A204.1 (cell line): ENCODE measurements around the gene PURB.
"Not testable (repeated sequence)": the region's sequence is repeated elsewhere in the genome, so short reads cannot be mapped to it uniquely, and the experiment has no call there.

Source experiments
- FAIRE-seq: peaks from 2 replicates; lab custom pipeline; 2012; peaks lifted over from hg19 to GRCh38; lab: Jason Lieb, UNC

Gene PURB

GRCh38 chr7:44885394-44886317 is at the start of gene PURB:
TSS of gene PURB (minus strand) at chr7:44885530. CDS start at chr7:44885348, 182 bp downstream.
- FAIRE-seq: no peak

GRCh38 chr7:44935016-44935415 is 49.7 kb upstream of the PURB start:
- no peak for FAIRE-seq

DNA sequence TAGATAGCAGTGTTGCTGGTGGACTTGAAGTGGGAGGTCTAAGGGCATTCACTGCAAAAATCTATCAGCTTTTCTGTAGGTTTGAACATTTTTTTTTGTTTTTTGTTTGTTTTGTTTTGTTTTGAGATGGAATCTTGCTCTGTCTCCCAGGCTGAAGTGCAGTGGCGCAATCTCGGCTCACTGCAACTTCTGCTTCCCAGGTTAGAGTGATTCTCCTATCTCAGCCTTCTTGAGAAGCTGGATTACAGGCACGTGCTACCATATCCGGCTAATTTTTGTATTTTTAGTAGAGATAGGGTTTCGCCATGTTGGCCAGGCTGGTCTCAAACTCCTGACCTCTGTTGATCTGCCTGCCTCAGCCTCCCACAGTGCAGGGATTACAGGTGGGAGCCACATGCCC is 49.2 kb upstream of the PURB start:
- FAIRE-seq: not testable (repeated sequence)

DNA sequence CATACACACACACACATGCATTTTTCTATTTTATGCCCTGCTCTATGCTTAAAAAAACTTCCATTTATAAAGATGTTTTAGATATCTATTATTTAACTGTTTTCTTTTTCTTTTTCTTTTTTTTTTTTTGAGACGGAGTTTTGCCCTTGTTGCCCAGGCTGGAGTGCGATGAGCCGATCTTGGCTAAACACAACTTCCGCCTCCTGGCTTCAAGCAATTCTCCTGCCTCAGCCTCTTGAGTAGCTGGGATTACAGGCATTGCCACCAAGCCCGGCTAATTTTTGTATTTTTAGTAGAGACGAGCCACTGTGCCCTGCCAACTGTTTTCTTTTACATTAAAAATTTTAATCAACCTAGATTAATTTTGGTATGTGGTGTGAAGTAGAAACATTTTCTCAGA is 45.6 kb upstream of the PURB start:
- FAIRE-seq: no peak

DNA sequence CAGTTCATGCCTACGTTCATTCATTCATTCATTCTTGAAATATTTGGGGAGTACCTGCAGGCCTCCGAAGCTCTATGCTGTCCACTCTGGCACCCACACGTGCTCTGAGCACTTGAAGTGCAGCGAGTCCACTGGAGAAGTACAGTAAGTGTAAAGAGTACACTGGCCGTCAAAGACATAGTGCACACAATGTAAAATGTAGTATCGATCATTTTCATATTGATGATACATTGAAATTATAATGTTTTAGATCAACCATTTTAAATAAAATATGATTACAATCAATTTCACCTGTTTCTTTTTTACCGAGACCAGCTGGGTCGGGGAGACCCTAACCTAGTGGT is 37.0 kb upstream of the PURB start:
- FAIRE-seq: no peak

GRCh38 chr7:44921607-44922350 is 36.4 kb upstream of the PURB start:
- FAIRE-seq: no peak

- FAIRE-seq: no peak
Observed at GRCh38 chr7:44920119-44920518, 34.8 kb upstream of the PURB start.

DNA sequence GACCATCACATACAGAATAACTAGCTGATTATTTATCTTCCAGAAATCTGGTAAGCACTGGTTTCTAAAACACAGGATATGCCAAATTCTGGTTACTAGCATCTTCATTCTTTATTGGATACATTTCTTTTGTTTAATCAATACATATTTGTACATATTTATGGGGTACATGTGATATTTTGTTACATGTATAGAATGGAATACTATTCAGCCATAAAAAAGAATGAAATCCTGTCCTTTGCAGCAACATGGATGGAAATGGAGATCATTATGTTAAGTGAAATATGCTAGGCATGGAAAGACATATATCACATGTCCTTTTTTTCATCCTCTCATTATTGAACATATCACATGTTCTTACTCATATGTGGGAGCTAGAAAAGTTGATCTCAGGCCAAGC is 32.7 kb upstream of the PURB start:
- FAIRE-seq: no peak

DNA sequence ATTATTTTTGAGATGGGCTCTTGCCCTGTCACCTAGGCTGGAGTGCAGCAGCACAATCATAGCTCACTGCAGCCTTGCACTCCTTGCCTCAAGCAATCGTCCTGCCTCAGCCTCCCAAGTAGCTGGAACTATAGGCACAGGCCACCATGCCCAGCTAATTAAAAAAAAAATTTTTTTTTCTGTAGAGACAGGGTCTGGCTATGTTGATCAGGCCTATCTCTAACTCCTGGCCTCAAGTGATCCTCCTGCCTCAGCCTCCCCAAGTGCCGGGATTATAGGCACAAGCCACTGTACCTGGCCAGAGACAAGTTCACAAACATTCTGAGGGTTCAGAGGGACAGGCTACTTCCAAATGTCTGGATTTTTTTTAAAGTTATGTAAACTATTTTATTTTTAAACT is 32.1 kb upstream of the PURB start:
- FAIRE-seq: no peak

- FAIRE-seq: no peak
Observed at GRCh38 chr7:44914992-44915607, 29.8 kb upstream of the PURB start.

DNA sequence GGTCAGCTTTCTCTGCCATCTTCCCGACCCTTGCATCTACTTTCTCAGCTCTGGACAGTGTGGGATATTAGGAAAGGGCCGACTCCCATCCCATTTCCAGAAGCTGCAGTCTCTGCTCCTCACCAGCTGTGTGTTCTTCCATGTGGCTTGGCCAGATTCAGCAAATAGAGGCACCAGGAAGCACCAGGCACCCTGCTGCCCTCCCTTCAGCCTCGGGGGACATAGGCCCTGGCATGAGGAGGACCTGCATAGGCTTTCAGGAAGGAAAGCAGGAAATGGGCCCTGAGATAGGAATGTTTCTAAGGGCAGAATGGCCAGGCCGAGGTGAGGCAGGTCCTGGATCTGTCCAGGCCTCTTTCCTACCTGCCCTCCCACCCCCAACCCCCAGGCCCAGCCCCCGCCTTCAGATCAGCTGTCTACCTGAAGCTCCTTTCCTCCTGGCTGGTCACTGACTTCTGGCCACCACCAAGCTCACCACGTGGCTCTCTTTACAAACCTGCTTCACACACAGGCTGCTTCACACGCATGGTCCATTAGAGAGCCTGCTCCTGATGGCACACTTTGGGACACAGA is 27.5 kb upstream of the PURB start:
- FAIRE-seq: no peak

- no peak for FAIRE-seq
Observed at GRCh38 chr7:44911911-44912310, 26.6 kb upstream of the PURB start.

DNA sequence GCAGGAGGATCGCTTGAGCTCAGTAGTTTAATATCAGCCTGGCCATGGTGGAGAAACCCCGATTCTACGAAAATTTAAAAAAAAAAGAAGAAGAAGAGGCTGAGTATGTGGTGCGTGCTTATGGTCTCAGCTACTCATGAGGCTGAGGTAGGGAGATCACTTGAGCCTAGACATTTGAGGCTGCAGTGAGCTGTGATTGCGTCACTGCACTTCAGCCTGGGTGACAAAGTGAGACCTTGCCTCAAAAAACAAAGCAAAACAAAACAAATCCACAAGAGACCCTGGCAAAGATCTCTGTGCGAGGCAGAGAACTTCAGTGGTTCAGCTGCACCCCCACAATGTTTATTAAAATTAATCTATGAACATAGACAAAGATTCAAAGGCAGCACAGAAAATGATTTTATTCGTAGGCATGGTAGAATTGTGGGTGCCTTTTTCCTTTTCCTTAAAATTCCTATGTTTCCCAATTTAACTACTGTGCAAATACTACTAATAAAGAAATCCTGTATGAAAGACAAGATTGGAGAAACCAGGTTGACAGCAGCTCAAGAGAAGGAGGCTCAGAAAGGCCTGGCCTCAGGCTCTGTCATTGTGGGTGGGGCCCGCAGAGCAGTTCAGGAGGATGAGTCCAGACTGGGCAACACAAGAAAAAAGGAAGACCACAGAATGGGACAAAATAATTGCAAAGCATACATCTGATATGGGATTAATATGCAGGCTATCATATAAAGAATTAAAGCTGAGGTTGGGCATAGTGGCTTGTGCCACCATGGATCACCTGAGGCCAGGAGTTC is 24.5 kb upstream of the PURB start:
- no peak for FAIRE-seq

DNA sequence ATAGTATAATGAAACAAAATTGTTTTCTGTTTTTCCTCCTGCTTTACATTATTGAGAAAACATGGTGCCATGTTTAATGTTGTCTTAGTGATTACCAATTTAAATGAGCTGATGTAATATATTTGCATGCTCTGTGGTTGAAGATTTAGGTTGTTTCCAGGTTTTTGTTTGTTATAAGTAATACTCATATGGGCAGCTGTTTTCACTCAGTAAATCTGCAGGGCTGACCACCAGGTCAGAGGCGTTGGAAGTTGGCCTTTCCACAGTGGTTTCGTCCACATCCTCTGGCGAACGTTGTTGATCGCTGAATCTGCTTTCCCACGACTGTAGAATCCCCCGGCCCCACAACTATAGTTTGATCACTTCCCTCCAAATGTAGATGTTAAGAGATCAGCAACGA is 21.6 kb upstream of the PURB start:
- no peak for FAIRE-seq

DNA sequence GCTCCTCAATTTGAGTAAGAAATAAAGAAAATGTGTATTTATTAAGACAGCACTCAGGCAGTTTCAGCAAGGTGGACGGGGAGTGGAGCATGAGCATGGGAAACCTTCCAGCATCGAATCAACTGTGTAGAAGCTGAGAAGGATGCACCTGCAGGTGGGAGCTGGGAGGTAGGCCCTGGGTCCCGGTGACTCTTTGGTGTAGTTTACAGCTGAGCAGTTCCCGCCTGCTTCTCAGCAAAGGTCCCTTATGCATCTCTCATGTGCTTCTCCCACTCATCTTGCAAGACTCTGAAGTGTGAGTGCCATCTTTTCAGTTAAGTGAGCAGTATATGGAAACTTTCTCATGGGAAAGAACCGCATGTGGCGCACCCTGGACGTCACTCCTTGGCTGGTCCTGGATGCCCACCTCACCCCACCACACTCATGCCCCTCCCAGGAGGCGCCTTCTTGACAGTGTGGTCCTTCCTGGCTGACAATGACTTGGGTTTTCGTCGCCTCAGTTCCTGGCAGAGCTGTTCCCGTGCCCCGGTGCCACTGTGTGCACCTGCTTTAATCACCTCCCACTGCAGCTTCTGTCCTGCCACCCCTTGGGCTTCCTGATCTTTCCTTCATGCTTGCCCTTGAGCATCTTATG is 19.8 kb upstream of the PURB start:
- no peak for FAIRE-seq

DNA sequence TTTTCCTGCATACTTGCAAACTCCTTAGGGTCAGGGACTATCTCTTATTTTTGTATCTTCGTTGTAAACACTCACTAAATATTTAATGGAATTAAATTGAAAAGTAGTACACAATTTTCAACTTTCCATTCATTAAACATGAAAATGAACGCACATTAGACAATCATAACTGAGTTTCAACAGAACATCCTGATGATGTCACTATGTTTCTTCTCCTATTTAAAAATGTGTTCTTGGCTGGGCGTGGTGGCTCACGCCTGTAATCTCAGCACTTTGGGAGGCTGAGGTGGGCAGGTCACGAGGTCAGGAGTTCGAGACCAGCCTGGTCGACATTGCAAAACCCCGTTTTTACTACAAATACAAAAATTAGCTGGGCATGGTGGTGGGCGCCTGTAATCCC is 14.1 kb upstream of the PURB start:
- FAIRE-seq: no peak

GRCh38 chr7:44898039-44898438 is 12.7 kb upstream of the PURB start:
- FAIRE-seq: no peak

- no peak for FAIRE-seq
Observed at GRCh38 chr7:44897309-44897708, 12.0 kb upstream of the PURB start.

DNA sequence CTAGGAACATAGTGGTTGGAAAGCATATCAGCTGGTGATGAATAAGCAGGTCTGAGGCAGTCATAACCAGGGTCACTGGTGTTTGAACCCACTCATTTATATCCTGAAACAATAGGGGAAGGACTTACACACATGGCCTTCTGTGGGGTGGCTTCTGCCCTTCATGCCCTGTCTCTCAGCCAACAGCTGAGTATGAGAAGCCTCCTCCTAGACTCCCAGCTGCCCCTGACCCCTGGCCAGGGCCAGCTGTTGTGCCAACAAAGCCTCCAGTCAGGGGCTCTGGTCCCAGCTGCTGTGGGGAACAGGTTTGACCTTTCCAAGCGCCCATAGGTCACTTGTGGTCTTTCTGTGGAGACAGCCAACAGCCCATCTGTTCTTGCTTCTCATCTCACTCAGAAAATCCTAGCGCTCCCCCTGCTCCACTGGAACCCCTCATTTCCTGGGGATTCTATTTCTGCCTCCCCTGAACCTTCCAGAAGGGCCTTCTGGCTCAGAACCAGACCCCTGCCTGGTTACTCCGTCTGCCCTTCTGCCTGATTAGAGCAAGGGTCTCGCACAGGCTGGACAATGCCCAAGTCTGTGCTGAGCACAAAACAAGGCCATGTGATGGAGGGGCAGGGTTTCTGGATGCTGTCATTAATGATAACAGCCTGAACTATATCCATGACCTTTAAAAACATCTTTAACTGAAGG is 9.7 kb upstream of the PURB start:
- no peak for FAIRE-seq

DNA sequence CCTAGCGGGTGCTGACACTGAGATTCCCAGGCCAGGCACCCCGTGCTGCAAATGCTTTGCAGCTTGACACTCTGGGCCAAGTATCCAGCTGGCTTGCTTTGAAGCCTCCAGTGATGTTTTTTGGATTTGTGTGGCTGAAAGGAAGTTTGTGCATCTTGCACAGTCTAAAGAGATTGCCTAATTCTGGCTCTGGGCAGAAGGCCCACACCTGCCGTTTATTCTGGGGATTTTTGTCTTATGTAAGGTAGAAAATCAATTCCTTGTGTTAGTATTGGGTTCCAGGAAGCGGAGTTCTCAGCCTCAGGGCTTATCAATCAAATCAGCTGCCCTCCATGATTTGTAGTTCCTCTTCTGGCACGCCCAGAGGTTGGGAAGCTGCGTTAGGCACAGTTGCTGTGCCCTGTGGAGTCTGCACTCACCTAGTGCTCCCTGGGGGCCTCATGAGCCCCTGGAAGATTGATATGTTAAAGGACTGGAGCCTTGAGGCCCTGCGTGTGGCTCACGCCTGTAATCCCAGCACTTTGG is 8.4 kb upstream of the PURB start:
- no peak for FAIRE-seq

DNA sequence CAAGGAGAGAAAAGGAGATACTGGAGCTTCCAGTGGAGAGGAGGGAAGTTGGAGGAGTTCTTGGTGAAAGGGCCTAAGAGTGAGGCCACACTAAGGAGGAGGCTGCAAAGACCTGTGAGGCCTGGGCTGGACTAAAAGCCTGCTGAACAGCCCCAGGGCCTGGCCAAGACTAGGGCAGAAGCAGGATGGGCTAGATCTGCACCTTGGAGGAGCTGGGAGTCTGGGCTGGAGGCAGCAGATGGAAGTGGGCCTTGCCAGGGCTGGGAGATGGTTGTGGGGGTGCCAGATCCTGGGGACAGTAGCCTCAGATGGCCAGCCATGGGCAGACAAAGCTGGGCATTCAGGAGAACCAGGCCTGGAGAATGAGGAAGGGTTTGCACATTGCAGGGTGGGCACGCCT is 6.5 kb upstream of the PURB start:
- FAIRE-seq: no peak
